Measurements from ENCODE around the gene RUNX1.

- TF ChIP-seq CTCF (IDR thresholded peaks at IDR 0.05) (no peak), POLR2A (IDR thresholded peaks at IDR 0.05) (no peak)
These were observed 35.8 kb upstream of the RUNX1 start for GRCh38 chr21:35084869-35085268.

All from right lobe of liver (tissue), 4 donors.